AG09309 (cell line): ENCODE results near the gene SLC6A6.

Source experiments
- DNase-seq: peaks from one replicate; pipeline ENCODE4 v3.0.0-alpha.2; 2010; ENCODE audit warnings: low read depth
- H3K4me3 ChIP-seq: 2 replicates; pipeline ENCODE4 v1.5.1; 2011; ENCODE audit warnings: mild to moderate bottlenecking, low read depth, low read length, moderate library complexity; ENCODE audit not compliant: control insufficient read depth
- TF ChIP-seq, protein P1 (sequence below): IDR thresholded peaks from 2 replicates; pipeline ENCODE4 v1.5.1; 2011; ENCODE audit warnings: mild to moderate bottlenecking, low read depth, low read length, inconsistent platforms; ENCODE audit not compliant: insufficient read depth, control insufficient read depth; ENCODE audit errors: missing control alignments

The SLC6A6 gene

DNA sequence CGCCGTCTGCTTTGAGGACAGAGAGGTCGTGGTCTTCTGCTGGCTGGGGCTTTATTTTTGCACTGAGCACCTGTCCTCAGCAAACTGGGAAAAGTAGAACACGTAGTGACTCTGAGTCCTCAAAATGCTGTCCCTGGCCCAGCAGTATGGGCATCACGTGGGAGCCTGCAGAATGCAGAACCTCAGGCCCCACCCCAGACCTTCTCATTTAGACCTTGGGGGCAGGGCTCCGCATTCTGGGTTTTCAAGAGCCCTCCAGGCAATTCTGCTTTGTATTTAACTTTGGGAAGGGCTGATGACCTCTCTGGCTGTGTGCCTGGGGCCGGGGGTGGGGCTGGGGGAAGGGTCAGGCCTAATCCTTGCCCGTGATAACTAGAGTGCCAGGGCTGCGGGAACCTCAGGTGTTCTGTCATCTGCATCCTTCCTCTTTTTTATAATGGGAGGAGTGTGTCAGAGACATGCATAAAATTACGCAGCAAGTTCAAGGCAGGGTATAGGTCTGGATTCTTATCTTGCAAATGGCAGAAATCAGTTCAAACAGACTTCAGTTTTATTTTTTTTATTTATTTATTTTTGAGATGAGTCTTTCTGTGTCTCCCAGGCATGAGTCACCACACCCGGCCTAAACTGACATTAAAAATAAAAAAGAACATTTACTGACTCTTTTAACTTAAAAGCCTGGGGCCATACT is 11.1 kb downstream of the SLC6A6 start:
- no peak for DNase-seq
- TF ChIP-seq, protein P1, sequence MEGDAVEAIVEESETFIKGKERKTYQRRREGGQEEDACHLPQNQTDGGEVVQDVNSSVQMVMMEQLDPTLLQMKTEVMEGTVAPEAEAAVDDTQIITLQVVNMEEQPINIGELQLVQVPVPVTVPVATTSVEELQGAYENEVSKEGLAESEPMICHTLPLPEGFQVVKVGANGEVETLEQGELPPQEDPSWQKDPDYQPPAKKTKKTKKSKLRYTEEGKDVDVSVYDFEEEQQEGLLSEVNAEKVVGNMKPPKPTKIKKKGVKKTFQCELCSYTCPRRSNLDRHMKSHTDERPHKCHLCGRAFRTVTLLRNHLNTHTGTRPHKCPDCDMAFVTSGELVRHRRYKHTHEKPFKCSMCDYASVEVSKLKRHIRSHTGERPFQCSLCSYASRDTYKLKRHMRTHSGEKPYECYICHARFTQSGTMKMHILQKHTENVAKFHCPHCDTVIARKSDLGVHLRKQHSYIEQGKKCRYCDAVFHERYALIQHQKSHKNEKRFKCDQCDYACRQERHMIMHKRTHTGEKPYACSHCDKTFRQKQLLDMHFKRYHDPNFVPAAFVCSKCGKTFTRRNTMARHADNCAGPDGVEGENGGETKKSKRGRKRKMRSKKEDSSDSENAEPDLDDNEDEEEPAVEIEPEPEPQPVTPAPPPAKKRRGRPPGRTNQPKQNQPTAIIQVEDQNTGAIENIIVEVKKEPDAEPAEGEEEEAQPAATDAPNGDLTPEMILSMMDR = no peak
- no peak overlapping the region for H3K4me3 ChIP-seq

GRCh38 chr3:14414846-14415464 is 12.5 kb downstream of the SLC6A6 start:
- TF ChIP-seq, protein P1 = no peak
- DNase-seq = no peak
- no peak overlapping the region for H3K4me3 ChIP-seq

DNA sequence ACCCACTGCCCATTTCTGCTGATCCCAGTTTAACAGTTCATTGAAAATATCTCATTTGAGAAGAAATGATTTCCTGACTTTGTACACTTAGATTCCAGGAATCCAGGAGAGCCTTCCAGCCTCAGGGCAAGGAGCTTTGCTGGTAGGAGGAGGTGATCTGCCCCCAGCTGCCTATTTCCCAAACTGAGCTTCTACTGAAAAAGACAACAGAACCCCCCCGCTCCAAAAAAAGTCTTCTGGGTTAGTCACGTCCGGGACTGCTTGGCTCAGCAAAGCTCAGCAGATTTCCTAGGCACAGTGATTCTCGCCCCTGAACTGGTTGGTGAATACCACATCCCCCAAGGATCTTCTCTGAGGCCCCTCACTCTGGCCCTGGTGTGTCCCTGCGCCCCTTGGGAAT is 13.1 kb downstream of the SLC6A6 start:
- TF ChIP-seq, protein P1 = no peak
- H3K4me3 ChIP-seq = no peak overlapping the region
- DNase-seq = peak; percentile 57

- DNase-seq = no peak
- TF ChIP-seq, protein P1 = no peak
- no peak overlapping the region for H3K4me3 ChIP-seq
Measured at GRCh38 chr3:14416453-14416852, 14.0 kb downstream of the SLC6A6 start.

GRCh38 chr3:14418296-14419250 is 16.2 kb downstream of the SLC6A6 start:
- no peak overlapping the region for H3K4me3 ChIP-seq
- TF ChIP-seq, protein P1 = no peak
- DNase-seq = no peak
